Activated naive CD8-positive, alpha-beta T cell treated with anti-CD3 and anti-CD28 coated beads for 36 hours (primary cell): Measurements from ENCODE around the gene ODAD2. TPM values are rescaled to one million over a fixed set of nuclear protein-coding genes. Genes with fewer than 3 reads are reported as not detected.

ENCODE experiments used
- DNase-seq: peaks from one replicate; pipeline ENCODE4 v3.0.0; 2021
- H3K27ac Mint-ChIP-seq: one replicate; pipeline ENCODE4 v1.8.0; 2022; ENCODE audit warnings: mild to moderate bottlenecking, moderate library complexity, mixed read lengths
- H3K27me3 Mint-ChIP-seq: one replicate; pipeline ENCODE4 v1.8.0; 2022; ENCODE audit warnings: mild to moderate bottlenecking, mixed read lengths
- H3K36me3 Mint-ChIP-seq: one replicate; pipeline ENCODE4 v1.8.0; 2021; ENCODE audit warnings: mild to moderate bottlenecking, mixed read lengths
- H3K4me1 Mint-ChIP-seq: one replicate; pipeline ENCODE4 v1.8.0; 2021; ENCODE audit warnings: mixed read lengths
- H3K4me3 Mint-ChIP-seq: one replicate; pipeline ENCODE4 v1.8.0; 2022; ENCODE audit warnings: mild to moderate bottlenecking, moderate library complexity, mixed read lengths
- H3K9me3 Mint-ChIP-seq: one replicate; pipeline ENCODE4 v1.8.0; 2022; ENCODE audit warnings: mixed read lengths
- total RNA-seq, 2 experiments: library from RNA; stranded (reverse); gene quantifications; one replicate each; pipeline ENCODE4 v1.2.3, GENCODE V29; 2021

The ODAD2 gene, protein sequence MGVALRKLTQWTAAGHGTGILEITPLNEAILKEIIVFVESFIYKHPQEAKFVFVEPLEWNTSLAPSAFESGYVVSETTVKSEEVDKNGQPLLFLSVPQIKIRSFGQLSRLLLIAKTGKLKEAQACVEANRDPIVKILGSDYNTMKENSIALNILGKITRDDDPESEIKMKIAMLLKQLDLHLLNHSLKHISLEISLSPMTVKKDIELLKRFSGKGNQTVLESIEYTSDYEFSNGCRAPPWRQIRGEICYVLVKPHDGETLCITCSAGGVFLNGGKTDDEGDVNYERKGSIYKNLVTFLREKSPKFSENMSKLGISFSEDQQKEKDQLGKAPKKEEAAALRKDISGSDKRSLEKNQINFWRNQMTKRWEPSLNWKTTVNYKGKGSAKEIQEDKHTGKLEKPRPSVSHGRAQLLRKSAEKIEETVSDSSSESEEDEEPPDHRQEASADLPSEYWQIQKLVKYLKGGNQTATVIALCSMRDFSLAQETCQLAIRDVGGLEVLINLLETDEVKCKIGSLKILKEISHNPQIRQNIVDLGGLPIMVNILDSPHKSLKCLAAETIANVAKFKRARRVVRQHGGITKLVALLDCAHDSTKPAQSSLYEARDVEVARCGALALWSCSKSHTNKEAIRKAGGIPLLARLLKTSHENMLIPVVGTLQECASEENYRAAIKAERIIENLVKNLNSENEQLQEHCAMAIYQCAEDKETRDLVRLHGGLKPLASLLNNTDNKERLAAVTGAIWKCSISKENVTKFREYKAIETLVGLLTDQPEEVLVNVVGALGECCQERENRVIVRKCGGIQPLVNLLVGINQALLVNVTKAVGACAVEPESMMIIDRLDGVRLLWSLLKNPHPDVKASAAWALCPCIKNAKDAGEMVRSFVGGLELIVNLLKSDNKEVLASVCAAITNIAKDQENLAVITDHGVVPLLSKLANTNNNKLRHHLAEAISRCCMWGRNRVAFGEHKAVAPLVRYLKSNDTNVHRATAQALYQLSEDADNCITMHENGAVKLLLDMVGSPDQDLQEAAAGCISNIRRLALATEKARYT
- under 1 TPM; 0.56 to 0.62 TPM for total RNA-seq

DNA sequence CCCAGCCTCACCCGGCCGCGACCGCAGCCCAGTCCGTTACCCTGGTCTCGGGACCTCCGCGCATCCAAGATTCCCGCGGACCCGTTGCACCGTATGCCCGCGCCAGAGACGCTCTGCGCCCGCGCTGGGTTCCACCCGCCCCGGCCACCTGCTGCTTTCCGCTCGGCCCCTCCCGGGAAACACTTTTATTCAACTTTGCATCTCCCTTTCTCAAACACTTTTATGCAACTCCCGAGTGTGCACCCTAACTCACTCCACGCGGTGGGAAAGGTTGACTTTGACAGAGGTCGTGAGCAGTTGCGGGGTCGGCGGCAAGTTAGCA lies at the start of gene ODAD2:
Gene ODAD2 (minus strand): TSS at position 126 of the 322 bp plus-strand sequence. CDS start 3,937 bp downstream, outside the sequence.
- DNase-seq, result no peak
- peak within 1 kb of the TSS; percentile 85 for H3K4me3 Mint-ChIP-seq
- peaks cover 65% of the 10 kb centered on the region for H3K27me3 Mint-ChIP-seq
- peaks cover 9% of the 10 kb centered on the region for H3K4me1 Mint-ChIP-seq
- no peaks in the 10 kb centered on the region for H3K9me3 Mint-ChIP-seq
- no peak within 1 kb of the TSS for H3K27ac Mint-ChIP-seq
- no peaks in the 10 kb centered on the region for H3K36me3 Mint-ChIP-seq

DNA sequence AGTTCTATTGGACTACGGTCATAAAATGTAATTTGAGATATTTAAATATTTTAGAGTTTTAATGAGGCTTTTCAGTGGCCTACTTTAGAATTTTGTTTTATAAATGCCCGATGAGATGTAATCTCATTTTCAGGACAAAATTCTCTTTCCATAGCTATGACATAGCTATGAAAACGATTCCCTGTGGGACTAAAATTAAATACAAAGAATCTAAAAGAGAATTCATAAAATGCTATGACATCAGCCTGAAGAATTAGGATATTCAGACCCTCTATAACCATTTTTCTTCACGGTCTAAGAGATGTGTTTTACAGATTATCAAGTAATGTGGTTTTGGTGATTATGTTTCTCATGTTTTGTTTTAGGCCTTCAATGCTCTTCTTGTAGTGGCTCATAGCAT lies 48.2 kb upstream of the ODAD2 start:
- peaks cover 7% of the 10 kb centered on the region for H3K9me3 Mint-ChIP-seq
- no peaks in the 10 kb centered on the region for H3K27me3 Mint-ChIP-seq
- H3K36me3 Mint-ChIP-seq, result peaks cover 9% of the 10 kb centered on the region
- no peak overlapping the region for H3K27ac Mint-ChIP-seq
- no peaks in the 10 kb centered on the region for H3K4me1 Mint-ChIP-seq
- DNase-seq, result no peak
- no peak overlapping the region for H3K4me3 Mint-ChIP-seq

DNA sequence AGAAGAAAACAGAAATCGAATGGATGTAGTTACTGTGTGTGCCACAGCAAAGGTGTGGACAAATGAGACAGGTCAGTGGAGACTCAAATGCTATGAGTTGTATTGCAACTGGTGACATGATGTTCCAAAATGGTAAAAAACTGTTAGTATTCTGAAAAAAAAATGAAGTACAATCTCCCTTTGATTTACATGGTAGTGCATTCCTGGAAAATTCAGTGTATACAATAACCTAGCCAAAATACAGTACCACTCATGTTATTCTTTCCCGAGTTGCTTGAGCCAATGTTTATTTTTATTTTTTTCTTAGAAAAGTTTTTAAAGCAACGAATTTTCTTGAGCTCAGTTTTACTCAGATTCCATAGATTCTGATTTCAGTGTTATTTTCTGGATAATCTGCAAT lies 47.7 kb upstream of the ODAD2 start:
- Mint-ChIP-seq H3K27ac (no peak overlapping the region), H3K4me3 (no peak overlapping the region), H3K27me3 (no peaks in the 10 kb centered on the region), H3K36me3 (peaks cover 9% of the 10 kb centered on the region), H3K4me1 (no peaks in the 10 kb centered on the region), H3K9me3 (peaks cover 7% of the 10 kb centered on the region)
- DNase-seq, result no peak

DNA sequence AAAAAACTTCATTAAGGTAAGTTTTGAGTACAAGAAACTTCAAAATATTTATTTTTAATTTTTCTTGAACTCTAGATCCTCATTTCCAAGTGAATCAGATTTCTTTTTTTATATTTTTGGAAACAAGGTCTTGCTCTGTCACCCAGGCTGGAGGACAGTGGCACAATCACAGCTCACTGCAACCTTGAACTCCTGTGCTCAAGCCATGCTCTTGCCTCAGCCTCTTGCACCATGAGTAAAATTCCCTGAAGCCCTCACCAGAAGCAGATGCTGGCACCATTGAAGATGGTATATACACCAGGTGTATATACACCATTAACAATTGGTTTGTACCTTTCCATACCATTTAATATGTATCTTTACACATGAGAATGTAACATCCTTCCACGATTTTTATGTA lies 45.1 kb upstream of the ODAD2 start:
- DNase-seq, result no peak
- Mint-ChIP-seq H3K4me1 (no peaks in the 10 kb centered on the region), H3K36me3 (peaks cover 1% of the 10 kb centered on the region), H3K4me3 (no peak overlapping the region), H3K27me3 (no peaks in the 10 kb centered on the region), H3K27ac (no peak overlapping the region), H3K9me3 (peaks cover 5% of the 10 kb centered on the region)

DNA sequence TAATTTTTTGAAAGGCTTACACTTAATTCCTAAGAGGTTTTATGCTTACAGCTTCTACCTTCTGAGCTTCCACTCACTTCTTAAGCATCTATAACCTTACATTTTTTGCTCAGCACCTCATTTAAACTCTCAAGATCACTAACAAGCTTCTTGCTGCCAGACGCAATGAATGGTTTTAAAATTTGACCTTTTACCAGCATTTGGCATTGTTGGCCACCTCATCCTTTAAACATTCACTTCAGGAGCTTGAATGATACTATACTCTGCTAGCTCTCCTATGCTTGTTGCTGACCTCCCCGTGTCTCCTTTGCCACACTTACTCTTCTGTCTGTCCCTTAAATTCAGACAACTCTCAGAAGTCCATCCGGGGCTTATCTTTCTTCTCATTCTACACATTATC lies 37.7 kb upstream of the ODAD2 start:
- Mint-ChIP-seq H3K36me3 (peaks cover 4% of the 10 kb centered on the region), H3K9me3 (peaks cover 8% of the 10 kb centered on the region), H3K4me1 (no peaks in the 10 kb centered on the region), H3K27ac (no peak overlapping the region), H3K4me3 (no peak overlapping the region), H3K27me3 (peaks cover 26% of the 10 kb centered on the region)
- DNase-seq, result no peak

DNA sequence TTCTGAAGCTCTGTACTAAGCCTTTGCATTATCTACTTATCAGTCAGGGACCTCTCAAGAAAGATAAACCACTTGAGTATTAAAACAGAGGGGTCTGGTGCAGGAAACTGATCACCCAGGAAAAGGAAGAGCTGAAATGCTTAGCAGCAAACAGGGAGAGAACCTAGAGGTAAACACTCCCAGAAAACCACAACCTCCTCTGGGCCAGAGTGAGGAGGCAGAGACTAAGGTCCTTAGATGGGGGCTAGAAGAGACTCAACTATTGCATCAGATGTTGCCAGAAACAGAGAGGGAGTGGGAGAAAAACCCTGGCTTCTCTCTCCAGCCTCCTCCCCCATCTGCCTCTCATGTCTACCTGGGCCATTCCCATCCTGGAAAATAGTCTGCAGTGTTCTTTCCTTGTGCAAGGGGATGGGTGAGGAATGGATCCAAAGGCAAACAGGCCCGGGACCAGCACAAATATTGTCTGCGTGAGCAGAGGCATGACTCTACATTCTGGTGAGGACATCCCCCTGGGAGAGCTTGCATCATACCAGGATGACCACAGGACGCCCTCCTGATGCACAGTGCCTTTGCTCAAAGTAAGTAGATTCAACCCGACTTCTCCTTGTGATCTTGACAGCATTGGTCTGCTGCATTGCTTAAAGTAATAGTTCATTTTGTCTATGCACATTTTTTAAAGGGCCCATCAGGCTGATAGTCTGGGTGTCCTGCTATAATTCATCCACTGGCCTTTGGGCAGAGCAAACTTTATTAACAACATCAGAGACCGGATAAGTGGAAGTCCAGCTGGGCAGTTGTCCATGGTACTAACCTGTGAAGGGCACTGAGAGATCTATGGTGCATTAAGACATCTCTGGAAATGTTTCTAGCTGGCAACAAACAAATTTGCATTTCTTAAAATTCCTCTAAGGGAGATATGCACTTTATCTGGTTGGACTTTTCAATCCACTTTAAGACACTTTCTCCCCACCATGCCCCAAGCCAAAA lies 22.4 kb upstream of the ODAD2 start:
- H3K4me1 Mint-ChIP-seq, result peaks cover 5% of the 10 kb centered on the region
- no peak overlapping the region for H3K4me3 Mint-ChIP-seq
- H3K27ac Mint-ChIP-seq, result no peak overlapping the region
- H3K9me3 Mint-ChIP-seq, result no peaks in the 10 kb centered on the region
- peaks cover 28% of the 10 kb centered on the region for H3K27me3 Mint-ChIP-seq
- no peak for DNase-seq
- no peaks in the 10 kb centered on the region for H3K36me3 Mint-ChIP-seq

DNA sequence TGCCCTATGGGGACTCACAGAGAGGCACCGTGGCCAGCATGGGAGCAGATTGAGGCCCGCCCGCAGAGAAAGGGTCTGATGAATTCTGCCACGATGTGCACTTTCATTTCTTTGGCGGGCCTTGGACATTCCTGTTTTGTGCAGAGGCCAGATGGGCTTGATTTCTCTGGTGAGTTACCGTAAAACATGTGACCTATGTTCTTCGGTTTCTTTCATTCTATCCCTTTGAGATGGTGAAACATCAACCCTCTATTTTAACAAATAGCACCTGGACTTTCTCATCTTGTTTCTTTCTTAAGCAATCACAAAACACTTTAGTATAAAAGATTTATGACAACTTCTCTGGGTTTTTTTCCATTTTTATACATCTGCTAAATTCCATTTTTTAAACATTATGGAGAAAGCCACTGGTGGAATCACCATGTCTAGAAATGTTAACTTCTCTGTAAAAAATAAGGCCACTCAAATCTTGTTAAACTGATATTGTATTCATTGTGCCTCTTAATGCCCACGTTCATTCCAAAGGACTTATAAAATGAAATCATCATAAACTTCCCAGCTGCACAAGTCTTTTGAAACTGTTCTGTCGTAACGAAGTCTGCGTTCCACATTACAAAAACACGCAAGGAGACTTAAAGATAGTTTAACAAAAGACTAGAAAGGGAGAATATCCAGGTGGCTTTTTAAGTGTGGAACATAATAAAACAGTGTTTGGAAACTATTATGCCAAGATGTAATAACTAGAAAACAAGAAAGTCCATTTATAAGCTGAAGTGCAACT lies 21.4 kb upstream of the ODAD2 start:
- no peak overlapping the region for H3K27ac Mint-ChIP-seq
- H3K9me3 Mint-ChIP-seq, result no peaks in the 10 kb centered on the region
- no peaks in the 10 kb centered on the region for H3K36me3 Mint-ChIP-seq

DNA sequence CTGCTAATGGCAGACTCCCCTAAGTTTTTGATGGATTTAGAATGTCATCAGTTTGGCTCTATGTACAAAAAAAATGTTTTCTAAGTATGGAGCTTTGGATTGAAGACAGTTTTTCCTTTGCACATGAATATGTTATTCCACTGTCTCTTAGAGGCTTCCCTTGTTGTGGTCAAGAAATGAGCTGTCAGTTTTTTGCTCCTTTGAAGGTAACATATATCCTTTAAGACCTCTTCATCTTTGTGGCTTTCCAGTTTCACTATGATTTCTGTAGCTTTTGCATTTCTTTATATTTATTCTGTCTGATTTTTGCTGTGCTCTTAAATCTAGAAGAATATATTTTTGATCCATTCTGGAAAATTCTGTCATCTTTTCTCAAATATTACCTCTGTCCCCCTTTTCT lies 15.8 kb upstream of the ODAD2 start:
- Mint-ChIP-seq H3K9me3 (peaks cover 4% of the 10 kb centered on the region), H3K27ac (no peak overlapping the region), H3K4me1 (peaks cover 15% of the 10 kb centered on the region), H3K4me3 (no peak overlapping the region), H3K36me3 (no peaks in the 10 kb centered on the region), H3K27me3 (peaks cover 56% of the 10 kb centered on the region)
- DNase-seq, result no peak

More for the DNA sequence above, 21.4 kb upstream of the ODAD2 start:
- H3K27me3 Mint-ChIP-seq, result peaks cover 28% of the 10 kb centered on the region
- DNase-seq, result no peak
- H3K4me3 Mint-ChIP-seq, result no peak overlapping the region
- peaks cover 5% of the 10 kb centered on the region for H3K4me1 Mint-ChIP-seq

DNA sequence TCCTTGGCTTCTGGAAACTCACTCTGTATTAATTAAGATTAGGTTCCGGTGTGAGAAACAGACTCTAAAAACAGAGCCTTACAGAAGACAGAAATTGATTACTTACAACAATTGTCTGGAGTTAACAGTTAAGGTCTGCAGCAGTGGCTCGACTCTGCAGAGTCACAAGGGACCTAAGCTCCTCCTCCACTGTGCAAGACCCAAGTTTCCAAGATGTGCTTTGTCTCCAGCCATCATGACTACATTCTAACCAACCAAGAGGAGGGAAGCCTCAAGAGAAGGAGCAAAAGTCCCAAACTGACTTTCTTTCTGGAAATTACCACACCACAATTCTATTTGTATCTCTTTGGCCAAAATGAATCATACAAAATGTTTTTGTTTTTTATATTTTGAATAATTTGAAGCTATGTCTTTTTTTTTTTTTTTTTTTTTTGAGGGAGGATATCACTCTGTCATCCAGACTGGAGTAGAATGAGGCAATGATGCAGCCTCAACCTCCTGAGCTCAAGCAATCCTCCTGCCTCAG lies 14.2 kb upstream of the ODAD2 start:
- H3K27me3 Mint-ChIP-seq, result peaks cover 61% of the 10 kb centered on the region
- no peak overlapping the region for H3K27ac Mint-ChIP-seq
- H3K9me3 Mint-ChIP-seq, result peaks cover 4% of the 10 kb centered on the region
- no peak for DNase-seq
- no peaks in the 10 kb centered on the region for H3K36me3 Mint-ChIP-seq
- H3K4me3 Mint-ChIP-seq, result no peak overlapping the region
- H3K4me1 Mint-ChIP-seq, result peaks cover 14% of the 10 kb centered on the region

DNA sequence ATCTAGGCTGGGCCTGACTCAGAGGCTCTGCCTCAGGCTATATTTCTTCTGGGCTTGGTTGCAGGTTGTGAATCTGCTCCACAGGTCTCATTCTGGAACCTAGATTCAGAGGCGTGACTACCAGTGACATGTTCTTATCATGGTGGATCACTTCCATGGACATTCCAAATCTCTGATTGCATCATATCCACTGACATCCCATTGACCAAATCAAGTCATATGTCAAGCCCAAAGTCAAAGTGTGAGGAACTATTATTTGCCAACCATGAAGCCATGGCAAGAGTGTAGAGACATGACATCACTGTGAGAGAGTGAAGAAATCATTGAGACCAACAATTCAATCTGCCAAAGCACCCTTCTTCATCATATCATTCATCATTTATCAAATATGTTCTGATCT lies 11.9 kb upstream of the ODAD2 start:
- Mint-ChIP-seq H3K4me1 (peaks cover 13% of the 10 kb centered on the region), H3K9me3 (peaks cover 4% of the 10 kb centered on the region), H3K27me3 (peaks cover 56% of the 10 kb centered on the region), H3K27ac (no peak overlapping the region), H3K36me3 (no peaks in the 10 kb centered on the region), H3K4me3 (no peak overlapping the region)
- no peak for DNase-seq

DNA sequence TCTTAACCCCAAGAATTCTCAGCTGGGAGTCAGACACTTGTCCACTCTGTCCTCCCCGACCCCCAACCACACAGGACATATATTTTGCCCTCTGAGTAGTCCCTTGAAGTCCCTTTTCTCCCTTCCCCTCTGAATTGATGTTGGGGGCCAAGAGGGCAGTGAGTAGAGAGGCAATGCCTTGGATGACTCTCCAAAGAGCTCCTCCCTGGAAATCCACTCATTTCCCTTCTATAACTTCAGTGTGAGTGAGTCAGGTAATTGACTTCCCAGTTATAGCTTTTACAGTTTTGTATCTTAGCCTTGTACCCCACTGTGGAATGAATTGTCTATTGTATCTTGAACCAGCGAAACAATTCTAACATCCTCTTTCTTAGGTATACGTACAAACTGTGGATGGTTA lies 9.2 kb upstream of the ODAD2 start:
- no peak for DNase-seq
- no peaks in the 10 kb centered on the region for H3K9me3 Mint-ChIP-seq
- no peak overlapping the region for H3K4me3 Mint-ChIP-seq
- H3K36me3 Mint-ChIP-seq, result no peaks in the 10 kb centered on the region
- H3K27ac Mint-ChIP-seq, result no peak overlapping the region
- peaks cover 59% of the 10 kb centered on the region for H3K27me3 Mint-ChIP-seq
- H3K4me1 Mint-ChIP-seq, result peaks cover 3% of the 10 kb centered on the region

DNA sequence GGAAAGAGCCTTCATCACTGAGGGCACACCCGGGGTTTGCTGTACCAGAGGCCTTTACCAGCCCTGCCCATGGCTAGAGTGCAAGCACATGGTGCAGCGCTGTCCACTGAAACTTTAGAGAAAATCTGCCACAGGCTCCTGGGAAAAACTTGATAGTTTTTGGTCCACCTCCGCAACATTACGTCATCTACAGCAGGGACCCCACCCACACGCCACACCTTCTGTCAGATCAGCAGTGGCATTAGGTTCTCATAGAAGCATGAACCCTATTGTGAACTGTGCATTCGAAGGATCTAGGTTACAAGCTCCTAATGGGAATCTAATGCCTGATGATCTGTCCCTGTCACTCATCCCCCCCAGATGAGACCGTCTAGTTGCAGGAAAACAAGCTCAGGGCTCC lies 2.5 kb upstream of the ODAD2 start:
- peaks cover 72% of the 10 kb centered on the region for H3K27me3 Mint-ChIP-seq

DNA sequence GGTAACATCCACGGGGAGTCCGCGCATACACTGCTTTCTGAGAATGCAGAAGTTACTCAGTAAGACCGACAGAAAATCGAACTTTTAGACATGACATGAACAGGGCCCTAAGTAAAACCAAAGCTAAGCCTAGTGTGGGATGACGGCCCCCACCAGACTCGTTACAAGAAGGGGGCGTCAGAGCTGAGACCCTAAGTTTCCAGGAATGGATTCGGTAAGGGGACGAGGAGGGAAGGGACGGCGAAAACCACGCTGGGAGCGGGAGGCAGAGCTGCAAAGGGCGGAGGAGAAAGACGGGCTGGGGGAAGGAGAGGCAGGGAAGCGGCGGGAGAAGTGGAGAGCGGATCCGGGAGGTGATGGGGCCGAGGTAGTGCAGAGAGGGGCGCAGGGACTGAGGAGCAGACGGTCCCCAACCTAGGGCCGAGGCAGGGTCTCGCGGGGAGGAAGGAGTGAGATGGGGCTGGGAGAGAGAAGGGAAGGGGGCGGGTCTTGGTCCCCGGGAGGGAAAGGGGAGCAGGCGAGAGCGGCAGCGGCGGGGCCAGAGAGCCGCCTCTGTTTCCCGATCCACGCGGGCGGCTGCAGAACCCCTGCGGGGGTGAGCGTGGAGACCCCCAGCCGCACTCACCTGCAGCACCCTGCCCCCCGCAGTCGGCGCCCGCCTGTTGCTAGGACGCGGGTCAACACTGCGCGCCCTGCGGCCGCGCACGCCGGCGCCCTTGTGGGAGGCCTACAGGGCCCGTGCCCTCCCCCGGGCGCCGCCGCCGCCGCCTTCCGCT lies 513 bp downstream of the ODAD2 start:
- H3K36me3 Mint-ChIP-seq, result no peaks in the 10 kb centered on the region
- H3K4me3 Mint-ChIP-seq, result peak overlapping the region; percentile 85
- no peak overlapping the region for H3K27ac Mint-ChIP-seq
- no peaks in the 10 kb centered on the region for H3K9me3 Mint-ChIP-seq
- peaks cover 9% of the 10 kb centered on the region for H3K4me1 Mint-ChIP-seq
- peaks cover 63% of the 10 kb centered on the region for H3K27me3 Mint-ChIP-seq
- DNase-seq, result peak; percentile 50

More for the DNA sequence above, 2.5 kb upstream of the ODAD2 start:
- Mint-ChIP-seq H3K4me3 (no peak overlapping the region), H3K36me3 (no peaks in the 10 kb centered on the region), H3K9me3 (no peaks in the 10 kb centered on the region), H3K4me1 (peaks cover 9% of the 10 kb centered on the region), H3K27ac (no peak overlapping the region)
- no peak for DNase-seq
